ENCODE measurements around the gene WDR88. TPM values are rescaled to one million over a fixed set of nuclear protein-coding genes. Genes with fewer than 3 reads are reported as not detected.

WDR88 gene
- total and polyA plus RNA-seq, 2 donors from 2014 or later: not detected

GRCh38 chr19:33171916-33172359 is 40.0 kb downstream of the WDR88 start:
- FAIRE-seq: no peak
- intact Hi-C loops (cut with DNase I): no loop called here
- TF ChIP-seq CTCF (IDR thresholded peaks at IDR 0.05; ENCODE audit: borderline replicate concordance, extremely low read depth, insufficient read depth): no peak

GRCh38 chr19:33174186-33174585 is 42.3 kb downstream of the WDR88 start:
- Histone ChIP-seq H3K27ac (ENCODE audit: low read depth in 2 of 2, low read length in 2 of 2) (no peak overlapping the region), H3K4me3 (ENCODE audit: low read length in 3 of 3) (no peak overlapping the region), H3K9ac (ENCODE audit: low read length in 3 of 3) (no peak overlapping the region), H3K9me3 (ENCODE audit: control insufficient read depth in 2 of 3, insufficient read depth in 1 of 3, low read length in 3 of 3) (no peaks in the 10 kb centered on the region), H3K36me3 (ENCODE audit: control insufficient read depth in 2 of 3, insufficient read depth in 3 of 3, low read length in 3 of 3) (no peaks in the 10 kb centered on the region), H3K4me1 (ENCODE audit: control insufficient read depth in 2 of 3, insufficient read depth in 2 of 3, low read depth in 1 of 3, low read length in 3 of 3) (peaks cover 2 to 15% (median 10%) of the 10 kb centered on the region in 3 donors), H3K27me3 (ENCODE audit: control insufficient read depth, insufficient read depth, low read length) (no peaks in the 10 kb centered on the region)
- TF ChIP-seq CTCF (IDR thresholded peaks at IDR 0.05; ENCODE audit: borderline replicate concordance, extremely low read depth, insufficient read depth): no peak
- FAIRE-seq (no peak), DNase-seq (peak in 1 of 5 donors; percentile 40)
- intact Hi-C loops (cut with DNase I): no loop called here

More at GRCh38 chr19:33171916-33172359, 40.0 kb downstream of the WDR88 start:
- Histone ChIP-seq H3K27ac (ENCODE audit: low read depth in 2 of 2, low read length in 2 of 2) (no peak overlapping the region), H3K9ac (ENCODE audit: low read length in 3 of 3) (no peak overlapping the region), H3K4me1 (ENCODE audit: control insufficient read depth in 2 of 3, insufficient read depth in 2 of 3, low read depth in 1 of 3, low read length in 3 of 3) (peaks cover 0 to 12% (median 10%) of the 10 kb centered on the region in 3 donors), H3K36me3 (ENCODE audit: control insufficient read depth in 2 of 3, insufficient read depth in 3 of 3, low read length in 3 of 3) (no peaks in the 10 kb centered on the region), H3K27me3 (ENCODE audit: control insufficient read depth, insufficient read depth, low read length) (no peaks in the 10 kb centered on the region), H3K9me3 (ENCODE audit: control insufficient read depth in 2 of 3, insufficient read depth in 1 of 3, low read length in 3 of 3) (no peaks in the 10 kb centered on the region), H3K4me3 (ENCODE audit: low read length in 3 of 3) (no peak overlapping the region)
- DNase-seq: peak in 1 of 5 donors; percentile 18

GRCh38 chr19:33175156-33175782 is 43.4 kb downstream of the WDR88 start:
- H3K27ac ChIP-seq (ENCODE audit: low read depth in 2 of 2, low read length in 2 of 2): no peak overlapping the region
- no peaks in the 10 kb centered on the region for H3K9me3 ChIP-seq (ENCODE audit: control insufficient read depth in 2 of 3, insufficient read depth in 1 of 3, low read length in 3 of 3)
- FAIRE-seq (no peak), DNase-seq (peak in 1 of 5 donors; percentile 47)
- H3K9ac ChIP-seq (ENCODE audit: low read length in 3 of 3): no peak overlapping the region
- no peaks in the 10 kb centered on the region for H3K27me3 ChIP-seq (ENCODE audit: control insufficient read depth, insufficient read depth, low read length)
- no peak for TF ChIP-seq CTCF (IDR thresholded peaks at IDR 0.05; ENCODE audit: borderline replicate concordance, extremely low read depth, insufficient read depth)
- H3K36me3 ChIP-seq (ENCODE audit: control insufficient read depth in 2 of 3, insufficient read depth in 3 of 3, low read length in 3 of 3): no peaks in the 10 kb centered on the region
- H3K4me3 ChIP-seq (ENCODE audit: low read length in 3 of 3): peak overlapping the region in 1 of 3 donors; percentile 88
- intact Hi-C loops (cut with DNase I): no loop called here
- H3K4me1 ChIP-seq (ENCODE audit: control insufficient read depth in 2 of 3, insufficient read depth in 2 of 3, low read depth in 1 of 3, low read length in 3 of 3): peaks cover 2 to 15% (median 10%) of the 10 kb centered on the region in 3 donors

Data from kidney (tissue), 14 donors.